NCI-H128 (cell line): ENCODE results near the gene FOXL3.

Experiments
- DNase-seq: peaks from one replicate; lab custom pipeline; 2025; ENCODE audit not compliant: unreplicated experiment; lab: John Stamatoyannopoulos, UW

The FOXL3 gene

GRCh38 chr7:318878-319661, 29.1 kb downstream of the FOXL3 start:
- DNase-seq = no peak

GRCh38 chr7:320297-320696, 30.3 kb downstream of the FOXL3 start:
- no peak for DNase-seq

- no peak for DNase-seq
Observed at GRCh38 chr7:322111-322671, 32.2 kb downstream of the FOXL3 start.

GRCh38 chr7:322708-323111, 32.7 kb downstream of the FOXL3 start:
- no peak for DNase-seq

GRCh38 chr7:323410-323809, 33.4 kb downstream of the FOXL3 start:
- no peak for DNase-seq

- no peak for DNase-seq
Observed at GRCh38 chr7:324011-324410, 34.0 kb downstream of the FOXL3 start.

- no peak for DNase-seq
Observed at GRCh38 chr7:325051-325798, 35.3 kb downstream of the FOXL3 start.

- no peak for DNase-seq
Observed at GRCh38 chr7:325811-326210, 35.8 kb downstream of the FOXL3 start.

GRCh38 chr7:326273-326672, 36.3 kb downstream of the FOXL3 start:
- no peak for DNase-seq

- DNase-seq = no peak
Observed at GRCh38 chr7:326809-327232, 36.9 kb downstream of the FOXL3 start.

GRCh38 chr7:327233-327931, 37.4 kb downstream of the FOXL3 start:
- DNase-seq = no peak

- DNase-seq = no peak
Observed at GRCh38 chr7:327991-328702, 38.2 kb downstream of the FOXL3 start.

- DNase-seq = no peak
Observed at GRCh38 chr7:329691-330281, 39.8 kb downstream of the FOXL3 start.

GRCh38 chr7:330511-331230, 40.7 kb downstream of the FOXL3 start:
- DNase-seq = no peak

- DNase-seq = no peak
Observed at GRCh38 chr7:332020-332517, 42.1 kb downstream of the FOXL3 start.

GRCh38 chr7:332646-333392, 42.8 kb downstream of the FOXL3 start:
- no peak for DNase-seq

- DNase-seq = no peak
Observed at GRCh38 chr7:333393-333764, 43.4 kb downstream of the FOXL3 start.

GRCh38 chr7:334618-335357, 44.8 kb downstream of the FOXL3 start:
- DNase-seq = no peak
